C4-2B (cell line): ENCODE measurements around the gene CDC42BPA.
"Not testable (repeated sequence)": the region's sequence is repeated elsewhere in the genome, so short reads cannot be mapped to it uniquely, and the experiment has no call there.

Source experiments
- H3K27ac ChIP-seq: fragments of 450-650 bp; 2 replicates; pipeline ENCODE4 v1.5.1; 2017
- ZFX ChIP-seq: fragments of 450-650 bp; IDR thresholded peaks from 2 replicates; pipeline ENCODE4 v1.6.1; 2017
- TF ChIP-seq, protein P1 (sequence below): fragments of 450-650 bp; conservative IDR thresholded peaks from 2 replicates; pipeline ENCODE4 v1.5.1; 2017; ENCODE audit warnings: mild to moderate bottlenecking

CDC42BPA gene

DNA sequence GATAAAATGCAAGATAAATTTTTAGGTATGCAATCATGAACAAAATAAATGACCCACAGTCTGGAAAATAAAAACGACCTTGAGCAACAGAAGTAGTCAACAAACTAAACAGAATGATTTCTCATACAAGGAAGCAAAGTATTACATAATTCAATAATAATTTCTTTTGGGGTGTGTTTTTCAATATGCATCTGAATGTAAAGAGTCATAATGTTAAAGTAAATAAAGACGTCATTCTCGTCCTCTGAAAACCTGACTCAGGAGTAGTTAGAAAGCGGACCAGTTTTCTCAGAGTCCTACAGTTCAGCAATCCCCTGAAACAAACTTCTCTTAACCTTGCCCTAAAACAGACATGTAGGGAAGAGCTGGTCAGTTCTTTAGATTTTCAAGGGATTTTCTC, 18.6 kb downstream of the CDC42BPA start:
- no peak for TF ChIP-seq ZFX
- no peak overlapping the region for H3K27ac ChIP-seq

DNA sequence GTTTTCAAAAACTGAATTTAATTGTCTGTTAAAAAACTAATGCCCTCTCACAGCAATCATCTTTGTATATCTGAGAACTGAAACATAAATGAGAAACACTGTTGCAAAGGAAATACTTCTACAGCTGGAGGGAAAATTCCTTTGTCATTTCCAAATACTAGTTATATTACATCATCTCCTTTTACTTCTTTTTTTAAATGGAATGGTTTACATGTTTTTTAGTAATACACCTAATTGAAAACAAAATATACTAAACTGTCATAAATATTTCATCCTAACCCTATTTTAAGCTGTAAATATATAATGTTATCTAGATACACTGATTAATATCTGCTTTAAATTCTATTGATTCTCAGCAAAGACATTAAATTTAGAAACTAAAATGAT, 19.1 kb downstream of the CDC42BPA start:
- TF ChIP-seq ZFX, result no peak
- TF ChIP-seq, protein P1, sequence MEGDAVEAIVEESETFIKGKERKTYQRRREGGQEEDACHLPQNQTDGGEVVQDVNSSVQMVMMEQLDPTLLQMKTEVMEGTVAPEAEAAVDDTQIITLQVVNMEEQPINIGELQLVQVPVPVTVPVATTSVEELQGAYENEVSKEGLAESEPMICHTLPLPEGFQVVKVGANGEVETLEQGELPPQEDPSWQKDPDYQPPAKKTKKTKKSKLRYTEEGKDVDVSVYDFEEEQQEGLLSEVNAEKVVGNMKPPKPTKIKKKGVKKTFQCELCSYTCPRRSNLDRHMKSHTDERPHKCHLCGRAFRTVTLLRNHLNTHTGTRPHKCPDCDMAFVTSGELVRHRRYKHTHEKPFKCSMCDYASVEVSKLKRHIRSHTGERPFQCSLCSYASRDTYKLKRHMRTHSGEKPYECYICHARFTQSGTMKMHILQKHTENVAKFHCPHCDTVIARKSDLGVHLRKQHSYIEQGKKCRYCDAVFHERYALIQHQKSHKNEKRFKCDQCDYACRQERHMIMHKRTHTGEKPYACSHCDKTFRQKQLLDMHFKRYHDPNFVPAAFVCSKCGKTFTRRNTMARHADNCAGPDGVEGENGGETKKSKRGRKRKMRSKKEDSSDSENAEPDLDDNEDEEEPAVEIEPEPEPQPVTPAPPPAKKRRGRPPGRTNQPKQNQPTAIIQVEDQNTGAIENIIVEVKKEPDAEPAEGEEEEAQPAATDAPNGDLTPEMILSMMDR, result no peak
- H3K27ac ChIP-seq, result no peak overlapping the region

DNA sequence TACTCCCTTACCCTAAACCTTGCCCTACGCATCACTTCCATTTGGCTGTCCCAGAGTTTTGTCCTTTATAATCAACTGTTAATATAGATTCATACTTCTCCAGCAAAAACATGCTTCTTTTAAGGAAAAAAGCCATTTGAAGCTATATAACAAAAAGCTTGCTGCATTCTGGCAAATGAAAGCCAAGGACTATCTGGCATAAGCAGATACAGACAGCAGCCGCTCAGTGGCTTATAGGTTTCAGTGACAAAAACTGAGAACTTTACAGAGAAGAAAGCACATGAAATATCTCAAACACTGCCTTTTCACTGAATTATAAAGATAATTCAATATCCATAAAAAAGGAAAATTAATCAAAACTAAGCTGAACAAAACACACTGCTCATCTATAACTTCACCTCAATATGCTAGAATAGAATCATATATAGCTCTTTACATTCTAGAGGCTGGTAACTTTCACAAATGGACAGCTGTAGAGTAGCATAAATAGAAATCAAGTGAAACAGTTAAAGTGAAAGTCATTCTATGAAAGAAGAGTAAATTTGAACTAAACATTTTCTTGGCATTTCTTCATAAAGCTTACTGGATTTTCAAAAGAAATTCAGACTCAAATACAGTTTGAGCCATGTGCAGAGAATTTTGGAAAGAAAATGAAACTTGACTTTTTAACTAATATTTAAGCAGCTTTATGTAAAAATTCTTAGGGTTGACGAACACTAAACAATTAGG, 19.6 kb downstream of the CDC42BPA start:
- TF ChIP-seq, protein P1, result no peak
- TF ChIP-seq ZFX, result no peak
- no peak overlapping the region for H3K27ac ChIP-seq

DNA sequence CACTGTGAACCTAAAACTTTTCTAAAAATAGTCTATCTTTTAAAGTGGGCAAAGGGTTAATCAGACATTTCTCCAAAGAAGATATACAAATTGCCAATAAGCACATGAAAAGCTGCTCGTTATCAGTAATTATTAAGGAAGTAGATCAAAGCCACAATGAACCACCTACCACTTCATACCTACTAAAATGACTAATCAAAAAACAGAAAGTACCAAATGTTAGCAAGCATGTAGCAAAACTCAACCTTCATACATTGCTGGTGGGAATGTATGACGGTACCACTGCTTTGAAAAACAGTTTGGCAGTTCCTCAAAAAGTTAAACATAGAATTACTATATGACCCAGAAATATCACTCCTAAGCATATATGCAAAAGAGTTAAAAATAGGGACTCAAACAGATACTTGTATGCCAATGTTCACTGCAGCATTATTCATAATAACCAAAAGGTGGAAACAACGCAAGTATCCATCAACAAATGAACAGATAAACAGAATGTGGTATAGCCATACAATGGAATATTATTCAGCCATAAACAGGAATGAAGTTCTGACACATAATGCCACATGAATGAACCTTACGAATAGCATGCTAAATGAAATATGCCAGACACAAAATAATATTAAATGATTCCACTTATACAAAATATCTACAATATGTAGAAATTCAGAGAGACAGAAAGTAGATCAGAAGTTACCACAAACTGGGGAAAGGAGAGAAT, 21.1 kb downstream of the CDC42BPA start:
- TF ChIP-seq ZFX, result no peak
- TF ChIP-seq, protein P1, result no peak

DNA sequence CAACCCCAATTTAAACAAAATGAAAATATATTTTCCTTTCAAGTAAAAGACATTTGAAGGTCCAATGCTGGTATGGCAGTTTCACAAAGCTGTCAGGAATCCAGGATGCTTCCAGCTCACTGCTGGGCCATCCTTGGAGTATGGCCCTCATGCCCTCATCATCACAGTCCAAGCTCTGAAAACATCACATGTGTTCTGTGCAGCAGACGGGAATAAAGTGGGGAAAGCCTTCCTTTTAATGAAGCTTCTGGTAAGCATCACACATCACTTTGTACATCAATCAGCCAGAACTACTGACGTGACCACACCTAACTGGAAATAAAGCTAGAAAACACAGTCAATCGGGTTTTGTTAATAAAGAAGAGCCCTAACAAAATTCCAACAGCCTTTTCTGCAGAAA, 22.7 kb downstream of the CDC42BPA start:
- TF ChIP-seq, protein P1, result no peak
- TF ChIP-seq ZFX, result no peak
- no peak overlapping the region for H3K27ac ChIP-seq

More for the DNA sequence above, 21.1 kb downstream of the CDC42BPA start:
- H3K27ac ChIP-seq, result no peak overlapping the region

DNA sequence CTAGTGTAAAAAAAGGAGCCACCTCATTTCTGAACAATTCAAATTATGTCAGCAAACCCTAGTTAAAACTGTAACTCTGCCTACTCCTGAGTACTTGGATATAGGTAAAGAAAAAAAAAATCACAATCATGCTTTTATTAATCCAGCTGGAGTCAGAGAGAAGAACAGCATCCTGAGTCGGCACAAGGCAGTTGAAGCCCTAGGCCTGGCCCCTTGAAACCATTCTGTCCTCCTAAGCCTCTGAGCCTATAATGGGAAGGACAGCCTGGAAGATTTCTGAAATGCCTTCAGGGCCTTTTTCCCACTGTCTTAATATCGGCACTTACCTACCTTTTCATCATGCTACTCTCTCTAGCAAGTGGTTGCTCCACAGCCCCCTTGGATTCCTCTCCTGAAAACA, 32.5 kb downstream of the CDC42BPA start:
- TF ChIP-seq, protein P1, result no peak
- no peak for TF ChIP-seq ZFX
- no peak overlapping the region for H3K27ac ChIP-seq

DNA sequence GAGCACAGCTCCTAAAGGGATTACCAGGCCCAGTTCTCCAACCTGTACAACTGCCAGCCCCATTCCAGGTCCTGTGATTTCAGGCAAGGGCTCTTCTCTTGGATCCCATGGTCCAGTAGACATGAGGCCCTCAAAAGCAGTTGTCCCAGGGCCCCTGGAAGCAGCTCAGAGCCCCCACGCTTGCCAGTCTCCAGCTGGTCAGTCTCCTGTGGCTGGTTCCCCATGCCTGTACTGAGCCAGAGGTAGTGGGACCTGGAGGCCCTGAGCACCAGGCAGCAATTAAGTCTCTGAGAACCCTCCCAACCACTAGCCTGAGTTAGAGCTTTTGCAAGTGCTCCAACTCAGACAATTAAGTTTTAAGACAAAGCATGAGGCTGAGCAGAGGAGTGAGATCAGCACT, 36.9 kb downstream of the CDC42BPA start:
- TF ChIP-seq ZFX, result no peak
- TF ChIP-seq, protein P1, result no peak
- no peak overlapping the region for H3K27ac ChIP-seq

DNA sequence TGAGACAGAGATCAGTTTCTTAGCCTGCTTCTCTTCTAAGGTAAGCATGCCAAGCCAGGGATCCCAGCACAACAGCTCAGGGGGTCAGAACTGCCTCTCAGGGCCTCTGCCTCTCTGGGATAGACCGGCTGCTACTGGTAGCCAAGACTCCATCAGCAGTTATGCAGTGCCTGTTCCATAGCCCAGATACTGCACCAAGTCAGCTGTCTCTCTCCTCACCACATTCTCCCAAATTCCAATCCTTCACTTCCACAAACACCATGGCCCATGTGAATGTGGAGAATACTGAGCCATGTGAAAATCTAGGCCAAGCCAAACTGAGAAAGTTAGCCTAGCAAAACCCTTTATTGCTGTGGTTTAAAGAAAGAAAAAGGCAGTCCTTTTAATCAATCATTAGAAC, 37.5 kb downstream of the CDC42BPA start:
- TF ChIP-seq ZFX, result no peak
- TF ChIP-seq, protein P1, result no peak
- H3K27ac ChIP-seq, result no peak overlapping the region

DNA sequence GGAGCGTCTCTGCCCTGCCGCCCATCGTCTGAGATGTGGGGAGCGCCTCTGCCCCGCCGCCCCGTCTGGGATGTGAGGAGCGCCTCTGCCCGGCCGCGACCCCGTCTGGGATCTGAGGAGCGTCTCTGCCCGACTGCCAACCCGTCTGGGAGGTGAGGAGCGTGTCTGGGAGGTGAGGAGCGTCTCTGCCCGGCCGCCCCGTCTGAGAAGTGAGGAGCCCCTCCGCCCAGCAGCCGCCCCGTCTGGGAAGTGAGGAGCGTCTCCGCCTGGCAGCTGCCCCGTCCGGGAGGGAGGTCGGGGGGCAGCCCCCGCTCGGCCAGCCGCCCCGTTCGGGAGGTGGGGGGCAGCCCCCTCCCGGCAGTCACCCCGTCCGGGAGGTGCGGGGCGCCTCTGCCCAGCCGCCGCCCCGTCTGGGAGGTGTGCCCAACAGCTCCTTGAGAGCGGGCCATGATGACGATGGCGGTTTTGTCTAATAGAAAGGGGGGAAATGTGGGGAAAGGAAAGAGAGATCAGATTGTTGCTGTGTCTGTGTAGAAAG, 42.1 kb downstream of the CDC42BPA start:
- not testable (repeated sequence) for H3K27ac ChIP-seq
